ENCODE measurements around the gene ADAMTS12.

DNA sequence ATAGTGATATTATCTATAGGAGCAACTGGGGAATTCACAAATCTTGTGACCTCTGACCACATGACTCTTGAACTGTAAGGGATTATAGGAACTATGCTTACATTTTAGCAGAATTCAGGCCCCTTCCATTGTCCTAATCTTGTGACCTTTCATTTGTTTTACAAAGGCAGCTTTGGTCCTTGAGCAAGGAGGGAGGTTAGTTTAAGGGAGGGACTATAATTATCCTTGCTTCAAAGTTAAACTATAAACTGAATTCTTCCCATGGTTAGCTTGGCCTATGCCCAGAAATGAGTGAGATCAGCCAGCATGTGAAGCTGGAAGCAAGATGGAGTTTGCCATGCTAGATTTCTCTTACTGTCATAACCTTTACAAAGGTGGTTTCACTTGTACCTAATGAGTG, 399.8 kb downstream of the ADAMTS12 start:
- no peak for TF ChIP-seq SRF (IDR thresholded peaks at IDR 0.05; ENCODE audit: low read depth)
- TF ChIP-seq, protein P1, sequence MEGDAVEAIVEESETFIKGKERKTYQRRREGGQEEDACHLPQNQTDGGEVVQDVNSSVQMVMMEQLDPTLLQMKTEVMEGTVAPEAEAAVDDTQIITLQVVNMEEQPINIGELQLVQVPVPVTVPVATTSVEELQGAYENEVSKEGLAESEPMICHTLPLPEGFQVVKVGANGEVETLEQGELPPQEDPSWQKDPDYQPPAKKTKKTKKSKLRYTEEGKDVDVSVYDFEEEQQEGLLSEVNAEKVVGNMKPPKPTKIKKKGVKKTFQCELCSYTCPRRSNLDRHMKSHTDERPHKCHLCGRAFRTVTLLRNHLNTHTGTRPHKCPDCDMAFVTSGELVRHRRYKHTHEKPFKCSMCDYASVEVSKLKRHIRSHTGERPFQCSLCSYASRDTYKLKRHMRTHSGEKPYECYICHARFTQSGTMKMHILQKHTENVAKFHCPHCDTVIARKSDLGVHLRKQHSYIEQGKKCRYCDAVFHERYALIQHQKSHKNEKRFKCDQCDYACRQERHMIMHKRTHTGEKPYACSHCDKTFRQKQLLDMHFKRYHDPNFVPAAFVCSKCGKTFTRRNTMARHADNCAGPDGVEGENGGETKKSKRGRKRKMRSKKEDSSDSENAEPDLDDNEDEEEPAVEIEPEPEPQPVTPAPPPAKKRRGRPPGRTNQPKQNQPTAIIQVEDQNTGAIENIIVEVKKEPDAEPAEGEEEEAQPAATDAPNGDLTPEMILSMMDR (IDR thresholded peaks at IDR 0.05 in 2 of 3, conservative IDR thresholded peaks at IDR 0.05 in 1 of 3; ENCODE audit: borderline replicate concordance in 1 of 3, insufficient read depth in 1 of 3, low read depth in 2 of 3, low read length in 2 of 3) = no peak
- no peak for TF ChIP-seq CEBPB (IDR thresholded peaks at IDR 0.05; ENCODE audit: low read depth)
- TF ChIP-seq POLR2A (IDR thresholded peaks at IDR 0.05; ENCODE audit: borderline replicate concordance, extremely low read depth, insufficient read depth, insufficient read length) = no peak
- no peak for TF ChIP-seq JUND (IDR thresholded peaks at IDR 0.05)
- TF ChIP-seq TCF7L2 (IDR thresholded peaks at IDR 0.05; ENCODE audit: borderline replicate concordance, extremely low read depth, insufficient read depth, insufficient read length) = no peak
- no peak for TF ChIP-seq EZH2 (IDR thresholded peaks at IDR 0.05)
- TF ChIP-seq, protein P2, sequence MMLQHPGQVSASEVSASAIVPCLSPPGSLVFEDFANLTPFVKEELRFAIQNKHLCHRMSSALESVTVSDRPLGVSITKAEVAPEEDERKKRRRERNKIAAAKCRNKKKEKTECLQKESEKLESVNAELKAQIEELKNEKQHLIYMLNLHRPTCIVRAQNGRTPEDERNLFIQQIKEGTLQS (IDR thresholded peaks at IDR 0.05) = no peak
- TF ChIP-seq, protein P3, sequence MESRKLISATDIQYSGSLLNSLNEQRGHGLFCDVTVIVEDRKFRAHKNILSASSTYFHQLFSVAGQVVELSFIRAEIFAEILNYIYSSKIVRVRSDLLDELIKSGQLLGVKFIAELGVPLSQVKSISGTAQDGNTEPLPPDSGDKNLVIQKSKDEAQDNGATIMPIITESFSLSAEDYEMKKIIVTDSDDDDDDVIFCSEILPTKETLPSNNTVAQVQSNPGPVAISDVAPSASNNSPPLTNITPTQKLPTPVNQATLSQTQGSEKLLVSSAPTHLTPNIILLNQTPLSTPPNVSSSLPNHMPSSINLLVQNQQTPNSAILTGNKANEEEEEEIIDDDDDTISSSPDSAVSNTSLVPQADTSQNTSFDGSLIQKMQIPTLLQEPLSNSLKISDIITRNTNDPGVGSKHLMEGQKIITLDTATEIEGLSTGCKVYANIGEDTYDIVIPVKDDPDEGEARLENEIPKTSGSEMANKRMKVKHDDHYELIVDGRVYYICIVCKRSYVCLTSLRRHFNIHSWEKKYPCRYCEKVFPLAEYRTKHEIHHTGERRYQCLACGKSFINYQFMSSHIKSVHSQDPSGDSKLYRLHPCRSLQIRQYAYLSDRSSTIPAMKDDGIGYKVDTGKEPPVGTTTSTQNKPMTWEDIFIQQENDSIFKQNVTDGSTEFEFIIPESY (IDR thresholded peaks at IDR 0.05; ENCODE audit: extremely low read depth, insufficient replicate concordance, low read length) = no peak
- no peak for TF ChIP-seq YY1 (IDR thresholded peaks at IDR 0.05; ENCODE audit: extremely low read depth, insufficient replicate concordance, low read depth, low read length)
- no peak for TF ChIP-seq EZH2phosphoT487 (IDR thresholded peaks at IDR 0.05; ENCODE audit: borderline replicate concordance)
- no peak for TF ChIP-seq RAD21 (IDR thresholded peaks at IDR 0.05; ENCODE audit: low read depth)

Data from HCT116 (cell line).